NOMO-1 treated with DMSO at 0.1 percent for 48 hours (cell line): ENCODE measurements around the gene ADNP2.

Experiments used
- DNase-seq: peaks from one replicate; lab custom pipeline; 2025; ENCODE audit not compliant: unreplicated experiment; lab: John Stamatoyannopoulos, UW

Gene ADNP2

GRCh38 chr18:80108739-80109675 is at the start of gene ADNP2:
TSS of gene ADNP2 (plus strand) at chr18:80109262. CDS start at chr18:80117543, 8,281 bp downstream.
- DNase-seq, result peak; percentile 75

- DNase-seq, result no peak
These were observed 49.1 kb upstream of the ADNP2 start for GRCh38 chr18:80059945-80060344.

GRCh38 chr18:80065705-80066104 is 43.4 kb upstream of the ADNP2 start:
- DNase-seq, result no peak

- DNase-seq, result no peak
These were observed 41.7 kb upstream of the ADNP2 start for GRCh38 chr18:80067321-80067720.

GRCh38 chr18:80067897-80068296 is 41.2 kb upstream of the ADNP2 start:
- no peak for DNase-seq

- DNase-seq, result no peak
These were observed 40.3 kb upstream of the ADNP2 start for GRCh38 chr18:80068571-80069272.

- no peak for DNase-seq
These were observed 38.2 kb upstream of the ADNP2 start for GRCh38 chr18:80070825-80071224.

GRCh38 chr18:80074183-80074582 is 34.9 kb upstream of the ADNP2 start:
- DNase-seq, result no peak

GRCh38 chr18:80074697-80075096 is 34.4 kb upstream of the ADNP2 start:
- no peak for DNase-seq

- no peak for DNase-seq
These were observed 33.1 kb upstream of the ADNP2 start for GRCh38 chr18:80075940-80076339.

- no peak for DNase-seq
These were observed 32.7 kb upstream of the ADNP2 start for GRCh38 chr18:80076379-80076778.

GRCh38 chr18:80077873-80078272 is 31.2 kb upstream of the ADNP2 start:
- no peak for DNase-seq

- no peak for DNase-seq
These were observed 22.8 kb upstream of the ADNP2 start for GRCh38 chr18:80086281-80086680.

GRCh38 chr18:80088036-80088435 is 21.0 kb upstream of the ADNP2 start:
- DNase-seq, result no peak

GRCh38 chr18:80088823-80089222 is 20.2 kb upstream of the ADNP2 start:
- peak; percentile 10 for DNase-seq

- DNase-seq, result no peak
These were observed 13.6 kb upstream of the ADNP2 start for GRCh38 chr18:80095414-80095813.

GRCh38 chr18:80096032-80096565 is 13.0 kb upstream of the ADNP2 start:
- DNase-seq, result no peak

GRCh38 chr18:80097201-80097600 is 11.9 kb upstream of the ADNP2 start:
- no peak for DNase-seq

GRCh38 chr18:80103231-80103630 is 5.8 kb upstream of the ADNP2 start:
- DNase-seq, result no peak

GRCh38 chr18:80104364-80104779 is 4.7 kb upstream of the ADNP2 start:
- DNase-seq, result no peak

- DNase-seq, result peak; percentile 34
These were observed 3.5 kb upstream of the ADNP2 start for GRCh38 chr18:80105369-80106167.
